Pancreas (tissue), 10 donors: Measurements from ENCODE around the gene OPRD1. TPM values are rescaled to one million over a fixed set of nuclear protein-coding genes. Genes with fewer than 3 reads are reported as not detected.

Experiments
- ATAC-seq, 4 donors: fragments of 200-7000 bp; cut with Tn5 transposase; one replicate each; pipeline versions ENCODE4 v1.8.0 to v1.9.1; 2020; ENCODE audit warnings: mild to moderate bottlenecking in 4 of 4, moderate library complexity in 4 of 4
- DNase-seq, 6 donors: peaks; one replicate each; pipeline ENCODE4 v3.0.0-alpha.2; 2020
- FAIRE-seq: peaks from 2 replicates; lab custom pipeline; 2012; peaks lifted over from hg19 to GRCh38; lab: Jason Lieb, UNC
- H3K27ac ChIP-seq, 4 donors: fragments of 200-600 bp; sonication (generic); 1 replicate in 3 of 4; 2 replicates in 1 of 4; pipeline versions ENCODE4 v1.5.0 to v1.8.0; 2020
- H3K27me3 ChIP-seq, 4 donors: fragments of 200-600 bp; one replicate each; pipeline ENCODE4 v1.8.0; 2021
- H3K36me3 ChIP-seq, 3 donors: fragments of 200-600 bp; sonication (generic) in 1 of 3; one replicate each; pipeline versions ENCODE4 v1.5.0 to v1.8.0; 2020 to 2021
- H3K4me1 ChIP-seq, 3 donors: fragments of 200-600 bp; one replicate each; pipeline ENCODE4 v1.8.0; 2021
- H3K4me3 ChIP-seq, 4 donors: fragments of 200-600 bp; sonication (generic) in 2 of 4; one replicate each; pipeline versions ENCODE4 v1.5.0 to v1.8.0; 2020 to 2021
- H3K9me3 ChIP-seq, 4 donors: fragments of 200-600 bp; one replicate each; pipeline ENCODE4 v1.8.0; 2021
- WGBS, 2 donors: extraction: QIAGEN DNeasy Blood & Tissue Kit; methylation state at CpG; one replicate each; pipeline ENCODE4 v1.1.7; 2013; 5-methylcytosine and 5-hydroxymethylcytosine counted together
- intact Hi-C, 3 donors: fragments of 100-400 bp; cut with DNase I; formaldehyde crosslinking; loops; one replicate each; pipeline versions ENCODE4 v1.11.1 to v1.14.2; 2022
- polyA plus RNA-seq, 2 donors: library from polyadenylated mRNA; stranded (reverse); fragments of 200-250 nt; gene quantifications; one replicate each; pipeline ENCODE4 v1.2.3, GENCODE V29; 2013
- total RNA-seq, 6 donors: library from RNA; stranded (reverse); fragmentation: NEBNext Ultra II Directional in 4 of 6; extraction: Animal tissue kit (Norgen Biotek cat#: 25700) in 4 of 6; gene quantifications; one replicate each; pipeline versions ENCODE4 v1.2.1 to v1.2.4, GENCODE V29; 2021 to 2023
- TF ChIP-seq, protein P1 (sequence below), 4 donors: fragments of 200-600 bp; sonication (generic) in 3 of 4; IDR thresholded peaks; one replicate each; pipeline versions ENCODE4 v1.5.0 to v1.8.0; 2021; ENCODE audit warnings: antibody characterized with exemption in 4 of 4
- donor health status: healthy with polysubstance abuse.
- donor health status: DM: no; HTN: no; CAD: no; lungs with moderate emphysema.
- donor health status: DM: no; HTN: no; CAD: no.
- donor health status: control.
- donor health status: control.
- donor health status: Bipolar disorder and iron deficiency.
- donor health status: DM: yes; HTN: yes; CAD: no.
- donor health status: DM: no; HTN: no; CAD: no.
- donor health status: DM: no; HTN: no; CAD: no.
- donor health status: DM: yes; HTN: yes; CAD: no.

Gene OPRD1
- total and polyA plus RNA-seq, 8 donors: 0.03 to 0.76 (median 0.21) TPM

DNA sequence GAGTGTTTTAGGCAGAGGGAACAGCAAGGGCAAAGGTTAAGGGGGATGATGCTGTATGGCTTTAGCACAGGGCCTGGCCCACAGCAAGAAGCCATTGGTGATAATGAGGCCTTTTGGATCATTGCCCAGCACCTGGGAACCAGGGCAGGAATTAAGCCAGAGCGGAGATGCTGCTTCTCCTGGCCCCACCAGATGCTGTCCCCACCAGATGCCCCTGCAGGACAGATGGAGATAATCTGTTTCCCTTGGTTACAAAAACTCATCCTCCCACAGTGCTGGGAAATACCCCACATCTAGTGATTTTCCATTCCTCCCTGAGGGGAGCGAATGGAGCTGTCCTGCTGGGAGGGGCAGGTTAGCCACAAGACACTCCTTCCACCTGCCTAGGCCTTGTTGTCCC, 18.8 kb downstream of the OPRD1 start:
- ATAC-seq (peak in 2 of 4 donors; percentile 36 to 51), DNase-seq (no peak), FAIRE-seq (no peak)
- no peaks in the 10 kb centered on the region for H3K36me3 ChIP-seq
- TF ChIP-seq, protein P1, sequence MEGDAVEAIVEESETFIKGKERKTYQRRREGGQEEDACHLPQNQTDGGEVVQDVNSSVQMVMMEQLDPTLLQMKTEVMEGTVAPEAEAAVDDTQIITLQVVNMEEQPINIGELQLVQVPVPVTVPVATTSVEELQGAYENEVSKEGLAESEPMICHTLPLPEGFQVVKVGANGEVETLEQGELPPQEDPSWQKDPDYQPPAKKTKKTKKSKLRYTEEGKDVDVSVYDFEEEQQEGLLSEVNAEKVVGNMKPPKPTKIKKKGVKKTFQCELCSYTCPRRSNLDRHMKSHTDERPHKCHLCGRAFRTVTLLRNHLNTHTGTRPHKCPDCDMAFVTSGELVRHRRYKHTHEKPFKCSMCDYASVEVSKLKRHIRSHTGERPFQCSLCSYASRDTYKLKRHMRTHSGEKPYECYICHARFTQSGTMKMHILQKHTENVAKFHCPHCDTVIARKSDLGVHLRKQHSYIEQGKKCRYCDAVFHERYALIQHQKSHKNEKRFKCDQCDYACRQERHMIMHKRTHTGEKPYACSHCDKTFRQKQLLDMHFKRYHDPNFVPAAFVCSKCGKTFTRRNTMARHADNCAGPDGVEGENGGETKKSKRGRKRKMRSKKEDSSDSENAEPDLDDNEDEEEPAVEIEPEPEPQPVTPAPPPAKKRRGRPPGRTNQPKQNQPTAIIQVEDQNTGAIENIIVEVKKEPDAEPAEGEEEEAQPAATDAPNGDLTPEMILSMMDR (IDR thresholded peaks at IDR 0.05): no peak
- no peak overlapping the region for H3K27ac ChIP-seq
- intact Hi-C loops: no loop called here
- H3K4me1 ChIP-seq: no peaks in the 10 kb centered on the region
- H3K27me3 ChIP-seq: no peaks in the 10 kb centered on the region
- H3K9me3 ChIP-seq: no peaks in the 10 kb centered on the region
- H3K4me3 ChIP-seq: no peak overlapping the region
- 69 to 90% methylated on average over 2 of the region's 2 CpGs for WGBS, 2 donors

DNA sequence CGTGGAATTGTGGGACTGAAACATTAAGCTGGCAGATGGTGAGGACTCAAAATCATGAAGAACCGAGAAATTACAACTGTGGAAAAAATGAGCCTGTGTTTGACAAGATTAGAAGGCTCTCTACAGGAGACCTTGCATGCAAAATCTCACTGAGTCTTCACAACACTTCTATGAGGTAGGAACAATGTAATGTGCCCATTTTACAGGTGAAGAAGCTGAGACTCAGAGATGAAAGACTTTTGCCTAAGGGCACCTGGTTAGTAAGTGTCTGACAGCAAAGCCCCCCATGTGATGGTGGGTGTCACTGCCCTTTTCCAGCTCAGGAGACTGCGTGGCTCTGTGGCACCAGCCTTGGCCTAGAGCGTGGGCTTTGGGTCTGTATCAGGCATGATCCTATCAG, 21.0 kb downstream of the OPRD1 start:
- TF ChIP-seq, protein P1 (IDR thresholded peaks at IDR 0.05): no peak
- intact Hi-C loops: no loop called here
- Histone ChIP-seq H3K4me1 (no peaks in the 10 kb centered on the region), H3K36me3 (no peaks in the 10 kb centered on the region), H3K4me3 (no peak overlapping the region), H3K27ac (no peak overlapping the region), H3K9me3 (no peaks in the 10 kb centered on the region), H3K27me3 (no peaks in the 10 kb centered on the region)
- ATAC-seq (no peak), DNase-seq (no peak), FAIRE-seq (no peak)
- WGBS, 2 donors: 63 to 73% methylated on average over 4 of the region's 4 CpGs

DNA sequence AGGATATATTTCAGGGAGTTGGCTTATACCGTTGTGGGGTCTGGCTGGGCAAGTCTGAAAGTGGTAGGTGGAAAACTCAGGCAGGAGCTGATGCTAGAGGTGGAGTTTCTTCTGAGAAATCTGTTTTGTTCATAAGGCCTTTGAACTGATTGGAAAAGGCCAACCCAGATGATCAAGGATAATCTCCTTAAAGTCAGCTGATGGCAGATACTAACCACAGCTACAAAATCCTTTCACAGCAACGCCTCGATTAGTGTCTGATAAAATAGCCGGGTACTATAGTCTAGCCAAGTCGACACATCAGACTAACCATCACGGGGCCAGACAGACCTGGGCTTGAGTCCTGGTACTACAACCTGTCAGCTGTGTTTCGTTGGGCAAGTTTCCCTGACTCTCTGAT, 21.4 kb downstream of the OPRD1 start:
- FAIRE-seq: no peak
- intact Hi-C loops: no loop called here
- 75 to 81% methylated on average over 7 of the region's 7 CpGs for WGBS, 2 donors
- Histone ChIP-seq H3K4me3 (no peak overlapping the region), H3K27ac (no peak overlapping the region), H3K4me1 (no peaks in the 10 kb centered on the region), H3K36me3 (no peaks in the 10 kb centered on the region), H3K27me3 (no peaks in the 10 kb centered on the region), H3K9me3 (no peaks in the 10 kb centered on the region)
- no peak for ATAC-seq
- TF ChIP-seq, protein P1 (IDR thresholded peaks at IDR 0.05): no peak
- DNase-seq: no peak

DNA sequence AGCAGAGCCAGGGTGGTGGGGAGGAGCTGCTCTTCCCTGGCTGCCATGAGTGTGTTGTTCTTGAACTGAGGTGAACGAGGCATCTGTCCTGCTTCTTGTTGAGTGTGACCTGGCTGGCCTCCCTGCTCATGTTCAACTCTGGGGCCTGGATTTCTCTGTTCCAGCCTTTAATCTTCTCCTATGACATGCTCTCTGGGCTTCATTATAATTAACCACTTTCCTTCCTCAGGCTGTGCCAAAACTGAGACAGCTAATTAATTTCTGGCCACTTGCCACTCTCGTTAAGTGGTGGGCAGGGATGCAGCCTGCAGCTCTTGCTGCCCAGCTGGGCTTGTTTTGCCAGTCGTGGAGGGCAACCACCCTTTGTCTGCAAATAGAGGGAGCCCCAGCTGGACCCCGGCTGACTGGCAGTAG, 23.3 kb downstream of the OPRD1 start:
- no peaks in the 10 kb centered on the region for H3K4me1 ChIP-seq
- H3K9me3 ChIP-seq: no peaks in the 10 kb centered on the region
- no peak overlapping the region for H3K4me3 ChIP-seq
- no peaks in the 10 kb centered on the region for H3K27me3 ChIP-seq
- H3K36me3 ChIP-seq: no peaks in the 10 kb centered on the region
- H3K27ac ChIP-seq: no peak overlapping the region
- DNase-seq: peak in 1 of 6 donors; percentile 9
- intact Hi-C loops: no loop called here
- ATAC-seq: peak in 2 of 4 donors; percentile 60 to 64
- no peak for FAIRE-seq
- WGBS, 2 donors: 45 to 58% methylated on average over 4 of the region's 4 CpGs
- TF ChIP-seq, protein P1 (IDR thresholded peaks at IDR 0.05): no peak

DNA sequence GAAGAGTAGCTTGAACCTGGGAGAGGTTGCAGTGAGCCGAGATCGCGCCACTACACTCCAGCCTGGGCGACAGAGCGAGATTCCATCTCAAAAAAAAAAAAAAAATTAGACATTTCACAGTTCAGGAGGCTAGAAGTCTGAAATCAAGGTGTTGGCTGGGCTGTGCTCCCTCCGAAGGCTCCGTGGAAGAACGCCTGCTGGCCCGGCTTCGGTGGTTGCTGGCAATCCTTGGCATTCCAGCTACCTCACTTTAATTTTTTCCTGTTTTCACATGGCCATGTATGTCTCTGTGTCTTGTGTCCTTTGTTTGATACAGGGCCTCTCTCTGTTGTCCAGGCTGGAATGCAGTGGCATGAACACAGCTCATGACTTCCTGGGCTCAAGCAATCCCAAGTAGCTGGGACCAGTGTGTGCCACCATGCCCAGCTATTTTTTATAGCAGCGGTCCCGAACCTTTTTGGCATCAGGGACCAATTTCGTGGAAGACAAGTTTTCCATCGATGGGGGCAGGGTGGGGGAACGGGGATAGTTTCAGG, 24.5 kb downstream of the OPRD1 start:
- Histone ChIP-seq H3K27me3 (no peaks in the 10 kb centered on the region), H3K36me3 (no peaks in the 10 kb centered on the region), H3K27ac (no peak overlapping the region), H3K4me1 (no peaks in the 10 kb centered on the region), H3K9me3 (no peaks in the 10 kb centered on the region), H3K4me3 (no peak overlapping the region)
- ATAC-seq: no peak
- TF ChIP-seq, protein P1 (IDR thresholded peaks at IDR 0.05): no peak
- DNase-seq: no peak
- no peak for FAIRE-seq
- intact Hi-C loops: no loop called here
- WGBS, 2 donors: 88% methylated on average over 15 of the region's 15 CpGs
